ENCODE measurements around the gene LRRC49.

LRRC49 gene

GRCh38 chr15:70964686-70965085 lies 72.1 kb downstream of the LRRC49 start:
- ATAC-seq, result no peak
- TF ChIP-seq ZNF8 (CRISPR knock-in tag; IDR thresholded peaks at IDR 0.05) (no peak), OSR1 (CRISPR knock-in tag; IDR thresholded peaks at IDR 0.05) (no peak), ZNF565 (CRISPR knock-in tag; conservative IDR thresholded peaks at IDR 0.05; ENCODE audit: low read depth) (no peak), BACH2 (CRISPR knock-in tag; IDR thresholded peaks at IDR 0.05; ENCODE audit: borderline replicate concordance) (no peak), RARB (CRISPR knock-in tag; IDR thresholded peaks at IDR 0.05) (no peak), CREB5 (CRISPR knock-in tag; IDR thresholded peaks at IDR 0.05; ENCODE audit: low read depth) (no peak), GLIS3 (CRISPR knock-in tag; IDR thresholded peaks at IDR 0.05) (no peak), PPARA (CRISPR knock-in tag; IDR thresholded peaks at IDR 0.05; ENCODE audit: borderline replicate concordance) (no peak), ZC3H10 (CRISPR knock-in tag; IDR thresholded peaks at IDR 0.05) (no peak)

- no peak for ATAC-seq
- TF ChIP-seq POU6F1 (CRISPR knock-in tag; IDR thresholded peaks at IDR 0.05; ENCODE audit: borderline replicate concordance, low read depth) (no peak), TOX (CRISPR knock-in tag; IDR thresholded peaks at IDR 0.05; ENCODE audit: borderline replicate concordance) (no peak), ARNTL (CRISPR knock-in tag; IDR thresholded peaks at IDR 0.05; ENCODE audit: borderline replicate concordance, low read depth) (no peak), OSR1 (CRISPR knock-in tag; IDR thresholded peaks at IDR 0.05) (no peak), SNAI2 (CRISPR knock-in tag; IDR thresholded peaks at IDR 0.05) (no peak), ZC3H10 (CRISPR knock-in tag; IDR thresholded peaks at IDR 0.05) (no peak), ZNF8 (CRISPR knock-in tag; IDR thresholded peaks at IDR 0.05) (no peak)
Measured at GRCh38 chr15:70967646-70968045, 75.0 kb downstream of the LRRC49 start.

GRCh38 chr15:70974004-70974832 lies 81.6 kb downstream of the LRRC49 start:
- TF ChIP-seq ISL1 (CRISPR knock-in tag; IDR thresholded peaks at IDR 0.05) (no peak), POU6F1 (CRISPR knock-in tag; IDR thresholded peaks at IDR 0.05; ENCODE audit: borderline replicate concordance, low read depth) (no peak), GLIS3 (CRISPR knock-in tag; IDR thresholded peaks at IDR 0.05) (no peak), CREB5 (CRISPR knock-in tag; IDR thresholded peaks at IDR 0.05; ENCODE audit: low read depth) (no peak), TOX (CRISPR knock-in tag; IDR thresholded peaks at IDR 0.05; ENCODE audit: borderline replicate concordance) (no peak), ZNF565 (CRISPR knock-in tag; conservative IDR thresholded peaks at IDR 0.05; ENCODE audit: low read depth) (no peak), CSDC2 (CRISPR knock-in tag; IDR thresholded peaks at IDR 0.05) (no peak), TSHZ2 (CRISPR knock-in tag; IDR thresholded peaks at IDR 0.05) (no peak), PATZ1 (CRISPR knock-in tag; IDR thresholded peaks at IDR 0.05; ENCODE audit: borderline replicate concordance) (no peak), RARB (CRISPR knock-in tag; IDR thresholded peaks at IDR 0.05) (no peak), ESRRG (CRISPR knock-in tag; IDR thresholded peaks at IDR 0.05) (no peak), ZC3H10 (CRISPR knock-in tag; IDR thresholded peaks at IDR 0.05) (no peak)
- peak; percentile 70 for ATAC-seq
